22Rv1 (cell line): ENCODE results near the gene INPP5B.

Source experiments
- H3K27ac ChIP-seq: fragments of 450-650 bp; 2 replicates; pipeline ENCODE4 v1.5.1; 2017
- CTCF ChIP-seq: fragments of 450-650 bp; IDR thresholded peaks from 2 replicates; pipeline ENCODE4 v1.5.1; 2017; ENCODE audit warnings: mild to moderate bottlenecking
- ZFX ChIP-seq: fragments of 450-650 bp; IDR thresholded peaks from 2 replicates; pipeline ENCODE4 v1.6.1; 2017; ENCODE audit warnings: antibody characterized with exemption, borderline replicate concordance

INPP5B gene

GRCh38 chr1:37931361-37932158 lies 15.3 kb downstream of the INPP5B start:
- TF ChIP-seq ZFX (no peak), CTCF (no peak)
- H3K27ac ChIP-seq = peak overlapping the region; percentile 71

- TF ChIP-seq ZFX = no peak
- TF ChIP-seq CTCF = no peak
- H3K27ac ChIP-seq = peak overlapping the region; percentile 71
Observed at GRCh38 chr1:37931102-37931360, 15.8 kb downstream of the INPP5B start.

GRCh38 chr1:37930246-37931101 lies 16.4 kb downstream of the INPP5B start:
- TF ChIP-seq ZFX (no peak), CTCF (no peak)
- H3K27ac ChIP-seq = peak overlapping the region; percentile 71

- peak overlapping the region; percentile 31 for H3K27ac ChIP-seq
- TF ChIP-seq CTCF (no peak), ZFX (no peak)
Observed at GRCh38 chr1:37926038-37926924, 20.6 kb downstream of the INPP5B start.

GRCh38 chr1:37925316-37925715 lies 21.5 kb downstream of the INPP5B start:
- H3K27ac ChIP-seq = peak overlapping the region; percentile 31
- TF ChIP-seq CTCF = no peak
- TF ChIP-seq ZFX = no peak

GRCh38 chr1:37923551-37923889 lies 23.3 kb downstream of the INPP5B start:
- no peak overlapping the region for H3K27ac ChIP-seq
- TF ChIP-seq CTCF (no peak), ZFX (no peak)
